MM.1S (cell line): ENCODE results near the gene HS3ST4.

Source experiments
- DNase-seq: peaks from one replicate; pipeline ENCODE4 v3.0.0-alpha.2; 2015
- H2AFZ ChIP-seq: fragments of 300-600 bp; sonication (generic); 2 replicates; pipeline ENCODE4 v1.6.0; 2016; ENCODE audit warnings: antibody characterized with exemption, low read length
- H3F3A ChIP-seq: fragments of 300-600 bp; sonication (generic); 2 replicates; pipeline ENCODE4 v1.6.1; 2016; ENCODE audit warnings: mild to moderate bottlenecking, antibody characterized with exemption, low read length, moderate library complexity, mixed read lengths; ENCODE audit not compliant: insufficient read depth
- H3K27ac ChIP-seq: fragments of 300-600 bp; sonication (generic); 2 replicates; pipeline ENCODE4 v1.5.1; 2016; ENCODE audit warnings: mild to moderate bottlenecking, low read length
- H3K27me3 ChIP-seq: fragments of 300-600 bp; sonication (generic); replicated peaks from 2 replicates; pipeline ENCODE4 v1.6.0; 2016; ENCODE audit warnings: low read length; ENCODE audit not compliant: insufficient read depth
- H3K36me3 ChIP-seq: fragments of 300-600 bp; sonication (generic); replicated peaks from 2 replicates; pipeline ENCODE4 v1.6.1; 2016; ENCODE audit warnings: mild to moderate bottlenecking, low read length, mixed read lengths; ENCODE audit not compliant: insufficient read depth
- H3K4me1 ChIP-seq: fragments of 300-600 bp; sonication (generic); 2 replicates; pipeline ENCODE4 v1.6.1; 2016; ENCODE audit warnings: low read length, mixed read lengths
- H3K4me2 ChIP-seq: fragments of 300-600 bp; sonication (generic); 2 replicates; pipeline ENCODE4 v1.6.0; 2016; ENCODE audit warnings: low read depth, low read length
- H3K4me3 ChIP-seq: fragments of 300-600 bp; sonication (generic); 2 replicates; pipeline ENCODE4 v1.5.1; 2016; ENCODE audit warnings: low read length, mixed read lengths
- H3K79me2 ChIP-seq: fragments of 300-600 bp; sonication (generic); 2 replicates; pipeline ENCODE4 v1.6.1; 2016; ENCODE audit warnings: mixed run types, low read length, mixed read lengths
- H3K9ac ChIP-seq: fragments of 300-600 bp; sonication (generic); 2 replicates; pipeline ENCODE4 v1.6.1; 2016; ENCODE audit warnings: low read length, mixed read lengths
- H3K9me2 ChIP-seq: fragments of 300-600 bp; sonication (generic); replicated peaks from 2 replicates; pipeline ENCODE4 v1.6.1; 2016; ENCODE audit warnings: mild to moderate bottlenecking, low read length, mixed read lengths; ENCODE audit not compliant: insufficient read depth
- H3K9me3 ChIP-seq: fragments of 300-600 bp; sonication (generic); replicated peaks from 2 replicates; pipeline ENCODE4 v1.6.1; 2016; ENCODE audit warnings: mild to moderate bottlenecking, low read length, mixed read lengths; ENCODE audit not compliant: insufficient read depth
- H4K20me1 ChIP-seq: fragments of 300-600 bp; sonication (generic); 2 replicates; pipeline ENCODE4 v1.6.1; 2016; ENCODE audit warnings: mild to moderate bottlenecking, low read length, moderate library complexity, mixed read lengths; ENCODE audit not compliant: insufficient read depth
- EZH2 ChIP-seq: fragments of 300-600 bp; sonication (generic); optimal IDR thresholded peaks from 2 replicates; pipeline ENCODE3; 2017; ENCODE audit warnings: low read depth, mild to moderate bottlenecking, antibody characterized with exemption, low read length, mixed read lengths
- EZH2phosphoT487 ChIP-seq: fragments of 300-600 bp; sonication (generic); IDR thresholded peaks from 2 replicates; pipeline ENCODE4 v1.6.1; 2018; ENCODE audit warnings: antibody characterized with exemption, low read length
- TF ChIP-seq, protein P1 (sequence below): fragments of 300-600 bp; sonication (generic); IDR thresholded peaks from 2 replicates; pipeline ENCODE4 v1.5.1; 2016; ENCODE audit warnings: antibody characterized with exemption, low read length, mixed read lengths

HS3ST4 gene

DNA sequence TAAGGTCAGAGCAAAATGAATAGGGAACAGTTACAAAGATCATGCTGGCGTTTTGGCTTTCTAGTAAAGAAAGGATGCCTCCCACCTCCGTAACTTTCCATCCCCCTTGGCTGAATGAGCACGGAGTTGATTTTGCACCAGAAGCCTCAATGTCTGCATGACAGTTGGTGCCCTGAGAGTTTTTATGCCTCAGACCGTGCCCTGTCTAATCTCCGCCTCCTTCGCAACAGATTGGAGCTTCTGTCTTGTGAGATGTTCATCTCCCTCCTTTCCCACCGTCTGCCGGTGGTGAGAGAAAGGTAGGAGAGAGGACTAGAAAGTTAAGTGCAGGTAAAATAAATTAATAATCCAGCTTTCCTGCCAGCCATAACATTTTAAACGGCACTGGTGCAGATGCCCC is 1.9 kb downstream of the HS3ST4 start:
- H3K4me1 ChIP-seq = no peaks in the 10 kb centered on the region
- H3K27me3 ChIP-seq = peaks cover 31% of the 10 kb centered on the region
- H3K4me2 ChIP-seq = no peak overlapping the region
- H3K36me3 ChIP-seq = no peaks in the 10 kb centered on the region
- H3F3A ChIP-seq = no peaks in the 10 kb centered on the region
- H3K9me2 ChIP-seq = no peaks in the 10 kb centered on the region
- no peak overlapping the region for H3K4me3 ChIP-seq
- no peak for DNase-seq
- H2AFZ ChIP-seq = no peak overlapping the region
- H3K9me3 ChIP-seq = no peaks in the 10 kb centered on the region
- no peak overlapping the region for H3K9ac ChIP-seq
- H3K27ac ChIP-seq = no peak overlapping the region
- no peaks in the 10 kb centered on the region for H4K20me1 ChIP-seq
- no peaks in the 10 kb centered on the region for H3K79me2 ChIP-seq
- TF ChIP-seq, protein P1, sequence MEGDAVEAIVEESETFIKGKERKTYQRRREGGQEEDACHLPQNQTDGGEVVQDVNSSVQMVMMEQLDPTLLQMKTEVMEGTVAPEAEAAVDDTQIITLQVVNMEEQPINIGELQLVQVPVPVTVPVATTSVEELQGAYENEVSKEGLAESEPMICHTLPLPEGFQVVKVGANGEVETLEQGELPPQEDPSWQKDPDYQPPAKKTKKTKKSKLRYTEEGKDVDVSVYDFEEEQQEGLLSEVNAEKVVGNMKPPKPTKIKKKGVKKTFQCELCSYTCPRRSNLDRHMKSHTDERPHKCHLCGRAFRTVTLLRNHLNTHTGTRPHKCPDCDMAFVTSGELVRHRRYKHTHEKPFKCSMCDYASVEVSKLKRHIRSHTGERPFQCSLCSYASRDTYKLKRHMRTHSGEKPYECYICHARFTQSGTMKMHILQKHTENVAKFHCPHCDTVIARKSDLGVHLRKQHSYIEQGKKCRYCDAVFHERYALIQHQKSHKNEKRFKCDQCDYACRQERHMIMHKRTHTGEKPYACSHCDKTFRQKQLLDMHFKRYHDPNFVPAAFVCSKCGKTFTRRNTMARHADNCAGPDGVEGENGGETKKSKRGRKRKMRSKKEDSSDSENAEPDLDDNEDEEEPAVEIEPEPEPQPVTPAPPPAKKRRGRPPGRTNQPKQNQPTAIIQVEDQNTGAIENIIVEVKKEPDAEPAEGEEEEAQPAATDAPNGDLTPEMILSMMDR = no peak
- TF ChIP-seq EZH2 (no peak), EZH2phosphoT487 (no peak)

DNA sequence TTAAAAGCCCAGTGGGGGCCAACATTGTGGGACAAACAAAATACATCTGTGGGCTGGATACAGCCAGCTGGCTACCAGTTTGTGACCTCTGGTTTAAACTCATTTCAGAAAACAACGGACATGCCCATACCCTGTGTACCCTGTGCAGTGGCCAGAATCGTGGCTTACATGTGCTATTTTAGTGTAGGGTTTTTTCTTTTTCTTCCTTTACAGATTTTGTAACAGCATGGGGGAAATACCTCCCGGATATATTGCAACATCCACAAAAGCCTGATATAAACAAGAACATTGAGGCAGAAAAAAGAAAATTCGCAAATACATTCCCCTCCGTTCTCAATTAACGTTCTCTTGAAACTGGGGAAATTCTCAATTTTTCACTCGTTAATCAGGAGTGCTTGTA is 7.3 kb downstream of the HS3ST4 start:
- H3K4me1 ChIP-seq = no peaks in the 10 kb centered on the region
- H3K27me3 ChIP-seq = peaks cover 4% of the 10 kb centered on the region; the same call in 1 of the 2 replicates
- H3K4me2 ChIP-seq = no peak overlapping the region
- no peaks in the 10 kb centered on the region for H4K20me1 ChIP-seq
- no peaks in the 10 kb centered on the region for H3F3A ChIP-seq
- H3K79me2 ChIP-seq = no peaks in the 10 kb centered on the region
- H3K9ac ChIP-seq = no peak overlapping the region
- no peak overlapping the region for H3K4me3 ChIP-seq
- H3K9me2 ChIP-seq = no peaks in the 10 kb centered on the region
- H3K36me3 ChIP-seq = no peaks in the 10 kb centered on the region
- H3K9me3 ChIP-seq = no peaks in the 10 kb centered on the region
- no peak for TF ChIP-seq EZH2
- TF ChIP-seq EZH2phosphoT487 = no peak
- TF ChIP-seq, protein P1 = no peak
- DNase-seq = no peak
- no peak overlapping the region for H2AFZ ChIP-seq
- H3K27ac ChIP-seq = no peak overlapping the region

DNA sequence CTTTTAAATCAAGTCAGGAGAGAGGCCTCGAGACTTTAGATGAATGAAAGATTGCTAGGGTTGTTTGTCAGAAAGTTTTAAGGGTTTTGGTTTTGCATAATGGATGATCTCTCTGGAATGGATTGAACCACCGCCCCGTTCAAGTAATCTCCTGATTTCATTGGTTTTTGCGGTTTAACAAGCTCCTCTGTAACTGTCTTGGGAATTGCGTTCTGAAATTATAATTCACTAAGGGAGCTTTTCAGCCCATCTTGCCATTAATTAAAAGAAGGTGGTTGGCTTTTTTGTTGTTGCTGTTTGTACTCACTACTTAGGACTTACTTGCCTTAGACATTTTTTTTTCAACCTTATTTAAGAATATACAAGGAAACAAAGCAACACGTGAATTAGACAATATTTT is 8.8 kb downstream of the HS3ST4 start:
- no peaks in the 10 kb centered on the region for H3F3A ChIP-seq
- H3K9me2 ChIP-seq = no peaks in the 10 kb centered on the region
- H3K4me2 ChIP-seq = no peak overlapping the region
- no peaks in the 10 kb centered on the region for H3K9me3 ChIP-seq
- no peak for TF ChIP-seq EZH2phosphoT487
- TF ChIP-seq EZH2 = no peak
- TF ChIP-seq, protein P1 = no peak
- DNase-seq = no peak
- no peak overlapping the region for H3K27ac ChIP-seq
- no peaks in the 10 kb centered on the region for H4K20me1 ChIP-seq
- H3K27me3 ChIP-seq = no peaks in the 10 kb centered on the region
- H3K9ac ChIP-seq = no peak overlapping the region
- H3K4me3 ChIP-seq = no peak overlapping the region
- no peaks in the 10 kb centered on the region for H3K4me1 ChIP-seq
- no peaks in the 10 kb centered on the region for H3K36me3 ChIP-seq
- no peak overlapping the region for H2AFZ ChIP-seq
- no peaks in the 10 kb centered on the region for H3K79me2 ChIP-seq
